Erythroblast (primary cell): ENCODE measurements around the gene PDZK1IP1.

Experiments
- GATA1 ChIP-seq: IDR thresholded peaks from 2 replicates; pipeline ENCODE4 v1.6.1; 2011; ENCODE audit warnings: low read depth, mild to moderate bottlenecking, control low read depth, low read length, moderate library complexity
- POLR2A ChIP-seq: IDR thresholded peaks from 2 replicates; pipeline ENCODE4 v1.6.1; 2011; ENCODE audit warnings: mild to moderate bottlenecking, low read length

- TF ChIP-seq POLR2A (no peak), GATA1 (no peak)
These were observed 4.5 kb upstream of the PDZK1IP1 start for GRCh38 chr1:47194311-47194710.
